ENCODE measurements around the gene VIT.

VIT gene

GRCh38 chr2:36708041-36708741, 11.7 kb downstream of the VIT start:
- no peak for DNase-seq (ENCODE audit: low read depth in 2 of 2)

GRCh38 chr2:36710858-36711515, 14.5 kb downstream of the VIT start:
- DNase-seq (ENCODE audit: low read depth in 2 of 2): no peak

GRCh38 chr2:36711741-36712314, 15.3 kb downstream of the VIT start:
- DNase-seq (ENCODE audit: low read depth in 2 of 2): no peak

- no peak for DNase-seq (ENCODE audit: low read depth in 2 of 2)
Measured at GRCh38 chr2:36713310-36713709, 16.8 kb downstream of the VIT start.

GRCh38 chr2:36716111-36716510, 19.6 kb downstream of the VIT start:
- DNase-seq (ENCODE audit: low read depth in 2 of 2): no peak

- no peak for DNase-seq (ENCODE audit: low read depth in 2 of 2)
Measured at GRCh38 chr2:36717603-36718266, 21.2 kb downstream of the VIT start.

GRCh38 chr2:36727550-36727949, 31.0 kb downstream of the VIT start:
- DNase-seq (ENCODE audit: low read depth in 2 of 2): no peak

- DNase-seq (ENCODE audit: low read depth in 2 of 2): no peak
Measured at GRCh38 chr2:36729067-36729466, 32.6 kb downstream of the VIT start.

- no peak for DNase-seq (ENCODE audit: low read depth in 2 of 2)
Measured at GRCh38 chr2:36731941-36732672, 35.6 kb downstream of the VIT start.

GRCh38 chr2:36732673-36733036, 36.1 kb downstream of the VIT start:
- no peak for DNase-seq (ENCODE audit: low read depth in 2 of 2)

GRCh38 chr2:36733215-36733614, 36.7 kb downstream of the VIT start:
- DNase-seq (ENCODE audit: low read depth in 2 of 2): no peak

GRCh38 chr2:36734304-36734703, 37.8 kb downstream of the VIT start:
- no peak for DNase-seq (ENCODE audit: low read depth in 2 of 2)

GRCh38 chr2:36737131-36737750, 40.7 kb downstream of the VIT start:
- DNase-seq (ENCODE audit: low read depth in 2 of 2): no peak

- no peak for DNase-seq (ENCODE audit: low read depth in 2 of 2)
Measured at GRCh38 chr2:36740061-36740460, 43.6 kb downstream of the VIT start.

GRCh38 chr2:36741188-36741837, 44.8 kb downstream of the VIT start:
- DNase-seq (ENCODE audit: low read depth in 2 of 2): no peak

- no peak for DNase-seq (ENCODE audit: low read depth in 2 of 2)
Measured at GRCh38 chr2:36743954-36744353, 47.4 kb downstream of the VIT start.

GRCh38 chr2:36748166-36748565, 51.7 kb downstream of the VIT start:
- DNase-seq (ENCODE audit: low read depth in 2 of 2): no peak

GRCh38 chr2:36750101-36750500, 53.6 kb downstream of the VIT start:
- DNase-seq (ENCODE audit: low read depth in 2 of 2): no peak

GRCh38 chr2:36753706-36754221, 57.3 kb downstream of the VIT start:
- DNase-seq (ENCODE audit: low read depth in 2 of 2): no peak

- DNase-seq (ENCODE audit: low read depth in 2 of 2): no peak
Measured at GRCh38 chr2:36754578-36754977, 58.1 kb downstream of the VIT start.

- no peak for DNase-seq (ENCODE audit: low read depth in 2 of 2)
Measured at GRCh38 chr2:36756438-36756837, 59.9 kb downstream of the VIT start.

Data from stimulated activated CD8-positive, alpha-beta memory T cell treated with anti-CD3 and anti-CD28 coated beads, Interleukin-7, amount 100 ng/mL, for 4 hours (primary cell).